A204.1 (cell line): ENCODE data around the gene SPTA1.

Source experiments
- FAIRE-seq: peaks from 2 replicates; lab custom pipeline; 2012; peaks lifted over from hg19 to GRCh38; lab: Jason Lieb, UNC

The SPTA1 gene

DNA sequence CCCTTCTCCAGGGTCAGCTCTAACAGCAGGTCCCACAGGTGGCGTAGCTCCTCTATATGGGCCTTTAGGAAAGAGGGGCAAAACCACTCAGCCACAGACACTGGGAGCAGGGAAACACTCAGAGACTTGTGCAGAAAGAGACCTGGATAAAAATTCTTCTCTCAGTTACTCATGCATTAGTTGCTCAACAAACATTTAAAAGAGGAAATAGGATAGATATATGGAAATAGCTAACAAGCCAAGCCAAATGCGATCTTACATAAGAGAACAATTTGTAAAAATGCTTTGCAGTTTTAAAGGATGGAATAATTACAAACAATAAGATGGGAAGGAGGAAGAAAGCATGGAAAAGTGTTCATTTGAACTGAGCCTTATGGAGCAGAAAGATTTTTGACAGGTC, 4.9 kb downstream of the SPTA1 start:
- no peak for FAIRE-seq

DNA sequence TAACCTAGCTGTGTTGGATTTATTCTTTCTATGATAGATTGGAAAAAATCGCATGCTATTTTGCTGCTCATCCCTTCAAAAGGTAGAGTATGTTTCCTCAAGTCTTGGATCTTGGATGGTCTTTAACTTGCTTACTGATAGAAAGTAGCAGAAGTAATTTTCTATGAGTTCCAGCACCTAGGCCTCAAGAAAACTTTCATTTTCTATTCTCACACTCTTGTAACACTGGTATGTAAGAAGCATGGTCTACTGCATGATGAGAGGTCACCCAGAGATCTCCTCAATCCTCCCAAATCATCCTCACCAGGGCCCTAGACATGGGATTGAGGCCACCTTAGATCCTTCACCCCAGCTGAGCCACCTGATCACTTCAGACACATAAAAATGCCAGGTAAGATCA, 7.2 kb downstream of the SPTA1 start:
- no peak for FAIRE-seq

DNA sequence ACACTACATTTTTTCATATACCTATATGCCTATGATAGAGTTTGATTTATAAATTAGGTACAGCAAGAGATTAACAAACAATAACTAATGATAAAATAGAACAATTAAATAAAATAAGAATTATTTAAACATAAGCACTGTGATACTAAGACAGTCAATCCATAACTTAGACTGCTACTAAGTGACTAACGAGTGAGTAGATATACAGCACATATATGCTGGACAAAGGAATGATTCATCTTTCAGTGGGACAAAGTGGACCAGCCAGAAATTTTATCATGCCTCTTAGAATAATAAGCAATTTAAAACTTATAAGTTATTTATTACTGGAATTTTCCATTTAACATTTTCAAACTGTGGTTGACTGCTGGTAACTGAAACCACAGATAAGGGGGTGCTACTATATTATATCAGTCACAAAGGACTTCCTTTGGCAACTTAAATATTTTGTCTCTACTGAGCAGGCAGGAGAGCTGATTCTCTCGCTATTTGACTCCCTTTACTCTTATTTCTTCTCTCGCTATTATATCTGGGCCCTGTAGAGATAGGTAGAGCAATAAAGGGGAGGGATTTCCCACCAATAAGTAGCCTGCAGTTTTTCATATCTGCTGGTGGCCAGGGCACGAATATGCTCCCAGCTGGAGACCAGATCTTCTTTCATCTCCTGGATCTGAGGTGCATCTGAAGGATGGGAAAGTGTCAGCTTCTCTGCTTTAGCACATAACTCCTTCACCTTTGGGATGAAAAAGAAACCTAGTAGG, 10.8 kb downstream of the SPTA1 start:
- FAIRE-seq, result no peak

DNA sequence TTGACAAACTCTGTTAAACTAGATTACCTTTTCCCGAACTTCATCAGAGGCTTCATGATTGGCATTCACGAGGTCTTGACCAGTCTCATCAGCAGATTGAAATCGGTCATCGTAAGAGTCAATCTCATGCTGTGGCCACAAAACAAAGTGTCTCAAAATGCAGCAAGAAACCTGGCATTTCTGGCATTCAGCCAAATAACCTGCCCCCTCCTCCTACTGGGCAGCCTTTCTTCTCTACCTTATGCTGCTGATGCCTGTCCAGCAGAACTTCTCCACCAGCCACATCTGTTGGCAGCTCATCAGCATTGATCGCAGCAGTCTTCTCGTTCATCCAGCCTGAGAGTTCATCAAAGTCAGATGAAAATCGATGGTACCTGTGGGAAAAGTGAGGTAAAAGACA, 12.2 kb downstream of the SPTA1 start:
- FAIRE-seq, result no peak

DNA sequence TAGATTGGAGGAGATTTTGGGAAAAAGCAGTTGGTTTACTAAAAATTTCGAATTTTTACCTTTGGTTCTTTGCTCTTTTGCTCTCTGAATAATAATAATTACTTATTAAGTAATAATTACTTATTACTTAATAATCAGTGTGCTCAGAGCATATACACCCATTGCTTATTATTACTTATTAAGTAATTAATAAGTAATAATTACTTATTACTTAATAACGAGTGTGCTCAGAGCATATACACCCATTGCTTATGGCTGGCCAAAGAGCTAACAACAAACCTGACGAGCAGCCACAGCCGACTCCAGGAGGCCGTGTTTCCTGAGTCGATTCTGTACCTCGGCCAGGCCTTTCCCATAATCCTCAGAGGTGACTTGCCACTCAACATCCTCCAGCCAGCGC, 20.5 kb downstream of the SPTA1 start:
- FAIRE-seq, result no peak

DNA sequence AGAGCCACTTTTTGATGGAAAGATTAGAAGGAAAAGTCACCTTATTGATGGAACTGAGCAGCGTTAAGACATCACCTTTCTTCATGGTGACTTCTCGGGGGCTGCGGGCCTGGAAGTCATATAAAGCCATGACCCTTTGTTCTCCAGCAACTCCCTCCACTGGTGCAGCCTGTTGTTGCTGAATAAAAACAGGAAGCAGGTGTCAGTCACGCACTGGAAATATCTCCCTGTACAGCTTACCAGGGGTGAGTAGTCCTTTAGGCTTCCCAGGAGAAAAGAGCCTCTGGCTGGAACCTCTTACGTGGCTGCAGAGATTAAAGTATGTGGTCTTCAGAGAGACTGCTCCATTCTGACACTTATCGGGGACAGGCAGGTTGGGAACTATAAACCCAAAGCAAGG, 31.9 kb downstream of the SPTA1 start:
- FAIRE-seq, result no peak

DNA sequence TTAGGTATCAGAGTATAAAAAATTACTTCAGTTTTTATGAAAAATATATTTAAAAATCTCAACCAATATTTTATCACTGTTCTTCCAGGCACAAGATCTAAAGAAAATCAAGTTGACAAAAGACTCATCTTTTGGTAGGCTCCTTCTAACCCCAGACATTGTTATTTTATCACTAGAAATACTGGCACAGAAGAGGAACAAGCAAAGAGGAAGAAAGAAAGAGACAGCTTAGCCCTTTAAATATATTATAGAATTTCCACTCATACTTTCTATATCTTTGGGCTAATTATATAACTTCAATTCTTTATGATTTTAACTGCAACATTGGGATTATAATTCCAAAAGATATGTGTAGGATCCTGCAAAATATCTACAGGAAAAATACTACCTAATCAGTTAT, 32.4 kb downstream of the SPTA1 start:
- FAIRE-seq, result no peak

DNA sequence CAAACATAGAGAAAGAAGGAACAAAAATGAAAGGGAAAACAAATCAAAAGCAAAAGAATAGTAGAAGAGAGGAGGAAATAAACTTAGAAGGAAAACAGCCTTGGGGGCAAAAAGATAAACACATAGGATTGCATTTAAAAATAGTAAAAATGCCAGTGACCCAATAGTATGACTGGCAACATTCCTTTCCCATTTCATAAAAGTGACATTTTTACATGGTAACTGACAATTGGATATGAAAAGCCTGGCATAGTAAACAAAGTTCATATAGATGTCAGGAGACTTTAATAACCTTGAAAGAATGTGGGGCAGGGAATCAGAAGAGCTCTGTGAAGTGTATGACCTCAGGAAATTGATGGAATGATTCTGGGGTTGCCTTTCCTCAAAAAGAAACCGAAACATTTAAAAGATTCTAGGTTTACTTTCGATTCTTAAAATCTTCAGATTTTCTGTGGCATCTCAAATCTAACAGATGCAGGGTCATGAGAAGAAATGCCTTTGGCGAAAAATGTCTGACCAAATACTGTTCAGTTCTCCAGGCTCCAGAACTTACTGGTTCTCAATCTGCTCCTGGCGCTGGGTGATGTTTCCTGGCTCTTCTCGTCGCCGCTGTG, 33.7 kb downstream of the SPTA1 start:
- FAIRE-seq, result no peak

DNA sequence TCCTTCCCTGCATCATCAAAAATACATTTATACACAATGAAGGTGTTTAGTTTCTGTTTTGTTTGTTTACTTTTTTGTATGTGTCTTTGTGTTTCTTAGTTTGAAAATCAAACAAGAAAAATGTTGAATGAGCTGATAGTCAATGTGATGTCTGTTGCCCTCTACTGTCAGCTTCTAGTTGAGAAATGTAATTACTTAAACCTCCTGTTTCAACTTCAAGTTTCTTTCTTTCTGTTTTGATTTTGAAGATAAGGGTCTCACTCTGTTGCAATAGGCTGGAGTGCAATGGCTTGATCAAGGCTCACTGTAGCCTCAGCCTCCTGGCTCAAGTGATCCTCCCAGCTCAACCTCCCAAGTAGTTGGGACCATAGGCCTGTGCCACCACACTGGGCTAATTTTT, 37.5 kb downstream of the SPTA1 start:
- FAIRE-seq, result peak; percentile 25

DNA sequence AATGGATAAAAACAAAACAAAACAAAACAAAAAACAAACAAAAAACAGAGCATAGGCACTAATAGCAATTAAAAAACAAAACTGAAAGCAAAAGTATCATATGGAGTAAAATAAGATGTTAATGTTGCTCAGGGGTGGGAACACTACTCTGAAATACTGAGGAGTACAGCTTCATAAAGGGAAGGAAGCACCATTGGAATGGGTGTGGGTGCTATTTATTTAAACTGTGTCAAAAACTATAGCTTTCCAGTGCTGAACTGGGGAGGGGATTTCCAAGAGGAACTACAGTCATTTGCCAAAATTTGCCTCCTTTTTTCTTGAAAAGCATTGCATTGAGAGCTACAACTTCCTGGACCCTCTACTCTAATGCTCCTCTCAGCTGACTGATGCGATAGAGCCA, 40.0 kb downstream of the SPTA1 start:
- FAIRE-seq, result no peak

DNA sequence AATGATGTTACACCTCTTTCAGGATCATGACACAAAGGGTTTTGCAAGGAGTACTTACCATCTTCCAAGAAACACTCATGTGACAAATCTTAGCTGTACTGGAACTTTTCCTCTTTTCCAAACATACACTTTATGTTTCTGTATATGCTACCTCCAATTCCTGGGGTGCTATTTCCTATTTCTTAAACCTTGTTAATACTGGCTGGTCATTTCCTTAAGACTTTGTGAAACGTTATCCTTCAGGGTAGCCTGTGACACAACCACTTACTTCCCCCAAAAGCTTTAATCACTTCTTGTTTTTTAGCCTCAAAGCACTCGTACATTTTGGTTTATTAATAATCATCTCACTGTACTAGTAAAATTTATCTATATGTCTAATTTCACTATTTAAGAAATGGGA, 42.1 kb downstream of the SPTA1 start:
- FAIRE-seq, result no peak

DNA sequence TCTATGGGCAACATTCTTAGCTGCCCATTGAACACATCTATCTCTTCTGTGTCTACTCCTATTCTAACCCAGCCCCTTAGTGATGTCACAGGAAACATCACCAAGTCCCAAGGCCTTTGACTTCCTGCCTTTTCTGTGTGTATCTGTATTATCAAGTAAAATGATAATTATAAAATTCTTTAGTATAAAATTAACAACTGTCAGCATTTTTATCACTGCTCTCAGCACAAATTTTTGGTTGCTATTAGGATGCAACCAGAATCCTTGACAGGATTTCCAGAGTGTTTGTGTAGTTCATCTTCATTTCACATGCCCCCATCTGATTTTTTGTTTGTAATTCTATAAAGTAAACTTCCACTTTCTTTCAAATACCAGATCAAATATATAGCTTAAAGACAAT, 47.6 kb downstream of the SPTA1 start:
- no peak for FAIRE-seq

DNA sequence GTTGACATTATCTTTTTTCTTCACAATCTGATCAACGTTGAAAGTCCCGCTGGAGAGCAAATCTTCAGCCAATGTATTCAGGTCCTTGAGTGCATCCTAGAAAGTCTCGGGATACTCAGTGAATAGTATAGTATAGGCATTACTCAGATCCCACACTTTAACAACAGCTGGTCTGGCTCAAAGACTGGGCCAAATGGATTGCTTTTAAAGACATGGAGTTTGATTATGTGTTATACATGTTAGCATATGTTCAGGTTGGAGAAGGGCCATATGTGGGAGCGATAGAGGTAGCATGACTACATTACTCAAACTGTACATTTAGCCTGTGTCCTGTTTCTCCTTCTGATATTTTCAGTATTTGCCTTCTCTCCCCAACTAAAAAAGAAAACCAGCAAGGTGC, 48.4 kb downstream of the SPTA1 start:
- no peak for FAIRE-seq

DNA sequence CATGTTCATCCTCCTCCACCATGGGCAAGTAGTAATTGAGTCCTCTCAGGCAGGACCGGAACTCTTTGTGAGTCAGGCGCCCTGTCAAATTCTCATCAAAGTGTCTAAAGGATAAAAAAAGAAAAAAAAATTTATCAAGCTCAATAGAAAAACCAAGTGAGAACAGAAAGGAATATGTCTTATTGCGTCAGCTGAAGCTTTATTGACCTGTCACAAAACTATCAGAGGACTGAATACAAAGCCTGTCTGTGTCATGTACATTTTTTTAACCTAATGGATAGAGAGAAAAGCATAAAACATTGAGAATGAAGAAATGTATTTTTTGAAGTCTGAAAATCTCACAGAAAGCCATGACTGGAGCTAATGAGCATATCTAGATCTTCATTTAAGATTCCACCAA, 72.8 kb downstream of the SPTA1 start:
- no peak for FAIRE-seq

DNA sequence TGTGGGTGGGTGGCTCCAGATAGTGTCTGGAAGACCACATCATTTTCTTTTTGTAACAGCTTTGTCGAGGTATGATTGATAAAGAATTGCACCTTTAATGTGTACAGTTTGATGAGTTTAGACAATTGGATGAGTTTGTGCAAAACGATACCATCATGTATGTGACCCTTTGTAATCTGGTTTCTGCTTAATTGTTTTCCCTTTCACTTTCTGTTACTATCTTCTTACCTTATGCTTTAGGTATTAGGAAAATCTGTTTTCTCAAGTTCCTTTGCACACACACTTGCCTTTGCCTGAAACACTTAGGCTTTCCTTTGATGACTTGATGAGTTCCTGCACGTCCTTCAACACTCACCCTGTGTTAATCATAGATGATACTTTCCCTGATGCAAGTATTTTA, 74.6 kb downstream of the SPTA1 start:
- FAIRE-seq, result no peak

DNA sequence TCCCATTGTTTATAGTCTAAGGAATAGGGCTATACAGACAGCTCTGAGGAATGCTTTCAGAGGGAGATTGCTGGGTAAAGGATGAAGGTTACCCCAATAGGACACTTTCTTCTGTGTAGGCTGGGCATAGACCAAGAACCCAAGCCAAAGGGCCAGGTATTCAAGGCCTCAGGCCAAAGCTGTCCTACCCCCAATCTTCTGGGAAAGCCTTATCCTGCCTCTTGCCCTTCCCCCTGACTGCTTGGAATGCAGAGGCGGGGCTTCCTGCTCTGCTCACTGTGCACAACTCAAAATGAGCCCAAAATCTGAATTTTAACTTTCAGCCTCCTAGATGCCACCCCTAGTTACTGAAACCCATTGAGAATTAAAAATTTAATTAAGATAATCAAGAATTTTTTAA, 79.2 kb downstream of the SPTA1 start:
- no peak for FAIRE-seq

DNA sequence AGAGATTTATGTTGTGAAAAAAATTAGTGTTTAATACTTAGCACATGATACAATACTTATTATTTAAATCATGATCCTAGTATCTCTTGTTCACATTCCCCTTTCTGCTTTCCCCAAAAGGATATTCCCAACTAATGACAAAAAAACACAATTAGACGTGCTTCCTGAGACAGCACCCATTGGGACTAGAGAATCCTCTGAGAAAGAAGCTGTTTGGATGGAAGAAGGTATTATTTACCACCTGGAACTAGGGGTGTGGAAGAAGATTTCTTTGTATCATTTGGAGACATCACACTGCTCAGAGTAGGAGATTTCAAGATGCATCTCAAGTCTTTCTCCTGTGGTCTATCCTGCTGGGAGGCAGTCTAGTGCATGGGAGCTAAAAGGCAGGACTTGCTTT, 81.5 kb downstream of the SPTA1 start, which contains the start of gene OR10Z1:
OR10Z1 (plus strand) TSS at position 301 of the 400 bp plus-strand sequence. CDS start 1,171 bp downstream, outside the sequence.
- no peak for FAIRE-seq

DNA sequence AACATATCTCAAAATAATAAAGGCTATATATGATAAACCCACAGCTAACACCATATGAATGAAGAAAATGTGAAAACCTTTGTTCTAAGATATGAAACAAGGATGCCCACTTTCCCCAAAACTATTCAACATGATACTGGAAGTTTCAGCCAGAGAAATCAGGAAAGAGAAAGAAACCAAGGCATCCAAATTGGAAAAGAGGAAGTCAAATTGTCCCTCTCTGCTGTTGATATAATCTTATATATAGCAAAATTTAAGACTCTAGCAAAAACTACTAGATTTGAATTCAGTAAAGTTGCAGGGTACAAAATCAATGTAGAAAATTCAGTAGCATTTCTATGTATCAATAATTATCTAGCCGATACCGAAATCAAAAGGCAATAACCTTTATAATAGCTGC, 85.8 kb downstream of the SPTA1 start:
- FAIRE-seq, result no peak

DNA sequence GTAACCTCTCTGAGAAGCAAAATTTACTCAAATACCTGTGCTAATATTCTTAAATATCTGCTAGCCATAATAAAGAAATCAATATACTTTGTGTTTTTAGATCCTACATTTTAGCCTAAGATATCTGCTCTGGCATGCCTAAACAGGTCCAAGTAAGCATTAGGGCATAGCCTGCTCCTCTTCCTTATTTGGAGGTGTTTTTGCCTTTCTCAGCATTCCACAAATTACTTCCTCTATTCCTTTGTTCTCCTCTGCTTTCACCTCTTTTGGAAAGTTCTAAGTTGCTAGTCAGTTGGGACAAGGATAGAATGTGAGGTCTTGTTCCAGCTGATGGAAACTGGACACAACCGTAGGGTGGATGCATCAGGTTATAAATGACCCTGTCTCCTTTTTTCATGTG, 99.6 kb downstream of the SPTA1 start:
- no peak for FAIRE-seq

DNA sequence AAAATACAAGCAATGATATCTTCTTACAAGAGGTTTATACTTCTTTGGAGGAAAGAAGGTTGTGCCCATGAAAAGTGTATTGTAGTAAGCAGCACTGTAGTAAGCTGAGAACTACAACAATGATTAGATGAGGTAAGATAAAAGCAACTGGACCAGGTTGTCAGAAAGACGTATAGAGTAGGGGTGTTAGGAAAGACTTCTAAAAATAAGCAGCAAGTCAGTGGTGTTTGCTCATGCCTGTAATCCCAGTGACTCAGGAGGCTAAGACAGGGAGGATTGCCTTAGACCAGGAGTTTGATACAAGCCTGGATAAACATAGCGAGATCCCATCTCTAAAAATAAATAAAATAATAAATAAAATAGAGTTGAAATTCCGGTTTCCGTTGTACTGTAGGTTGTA, 102.6 kb downstream of the SPTA1 start:
- FAIRE-seq, result no peak

DNA sequence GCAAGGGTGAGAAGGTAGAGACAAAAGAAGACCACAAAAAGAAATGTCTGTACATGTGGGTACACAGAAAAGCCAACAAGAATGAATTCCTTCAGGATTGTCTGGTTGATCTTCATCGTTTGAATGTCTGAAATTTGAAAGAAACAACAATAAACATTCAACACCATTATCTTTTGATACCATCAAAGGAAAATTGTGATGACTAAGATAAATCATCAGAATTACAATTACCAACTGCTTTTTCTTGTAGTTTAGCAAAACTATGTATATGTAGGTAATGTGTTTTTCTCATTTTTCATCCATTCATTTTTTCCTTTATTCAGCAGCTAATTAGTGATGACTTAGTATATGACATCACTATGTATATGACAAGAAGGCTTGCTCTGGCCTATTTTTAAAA, 106.8 kb downstream of the SPTA1 start, which contains the start of gene OR10X1:
OR10X1 (minus strand) TSS at position 167 of the 400 bp plus-strand sequence; CDS start at position 167, 0 bp downstream.
- no peak for FAIRE-seq

DNA sequence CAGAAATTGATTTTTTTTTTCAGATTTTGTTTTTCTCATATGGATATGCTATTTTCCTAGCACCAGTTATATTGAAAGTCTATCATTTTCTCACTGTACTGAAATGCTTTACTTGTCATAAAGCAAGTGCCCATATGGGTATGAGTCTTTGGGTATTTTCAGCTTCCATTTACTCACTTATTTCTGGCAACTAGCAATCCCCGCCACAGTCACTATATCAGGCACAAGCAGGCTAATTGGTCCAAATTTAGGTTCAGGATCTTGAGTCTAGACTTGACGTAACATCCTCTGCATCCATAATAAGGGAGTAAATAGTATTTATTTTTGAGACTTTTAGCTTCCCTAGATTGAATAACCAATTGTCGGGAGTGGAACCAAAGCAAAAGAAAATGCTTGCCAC, 109.0 kb downstream of the SPTA1 start:
- FAIRE-seq, result no peak

DNA sequence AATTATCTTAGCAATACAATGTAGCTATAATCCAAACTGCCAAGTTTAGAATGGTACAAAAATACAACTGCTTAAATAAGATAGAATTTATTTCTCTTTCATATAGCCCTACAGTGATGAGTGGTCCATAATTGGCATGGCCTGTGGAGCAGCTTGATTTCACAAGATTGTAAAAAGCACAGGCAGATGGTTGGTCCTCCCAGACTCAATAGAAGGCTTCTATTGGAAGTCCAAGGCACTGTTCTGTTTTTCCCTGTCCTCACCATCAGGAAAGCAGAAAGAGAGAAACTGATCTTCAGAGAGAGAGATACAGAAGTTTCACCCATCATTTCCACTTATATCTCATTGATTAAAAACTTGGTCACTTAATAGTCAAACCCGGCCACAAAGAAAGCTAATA, 114.3 kb downstream of the SPTA1 start:
- FAIRE-seq, result no peak

DNA sequence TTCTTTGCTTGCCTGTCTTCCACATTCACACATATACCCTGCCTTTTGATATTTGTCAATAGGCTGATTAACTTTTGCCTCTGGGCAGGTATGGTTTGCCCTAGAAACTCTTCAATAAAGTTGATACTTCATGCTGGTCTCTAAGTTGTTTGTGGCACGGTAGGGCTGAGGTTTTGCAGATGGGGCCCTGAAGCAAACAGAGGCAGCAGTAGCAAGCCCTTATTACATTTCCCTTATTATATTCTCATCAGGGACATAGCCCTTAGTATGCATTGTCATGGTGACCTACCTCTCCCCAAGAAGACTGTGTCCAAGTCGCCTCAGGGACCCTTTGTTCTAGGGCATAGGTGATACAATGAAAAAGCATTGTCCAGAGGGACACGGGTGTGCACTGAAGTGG, 116.0 kb downstream of the SPTA1 start, which contains the start of gene OR6P1:
OR6P1 (minus strand) TSS at position 101 of the 400 bp plus-strand sequence. CDS start 6,976 bp downstream, outside the sequence.
- FAIRE-seq, result no peak
